Fibroblast of lung (primary cell): ENCODE results near the gene GCC2.

Source experiments
- EZH2 ChIP-seq: IDR thresholded peaks from 2 replicates; pipeline ENCODE4 v1.5.1; 2012; ENCODE audit warnings: low read length, control low read depth, mild to moderate bottlenecking; ENCODE audit errors: missing control alignments
- TF ChIP-seq, protein P1 (sequence below), 2 donors: IDR thresholded peaks in 1 of 2; conservative IDR thresholded peaks in 1 of 2; 1 replicate in 1 of 2; 2 replicates in 1 of 2; pipeline ENCODE4 v1.5.1; 2011 to 2012; ENCODE audit warnings: low read length in 2 of 2, control low read depth in 1 of 2, inconsistent platforms in 1 of 2, low read depth in 1 of 2, mild to moderate bottlenecking in 1 of 2

DNA sequence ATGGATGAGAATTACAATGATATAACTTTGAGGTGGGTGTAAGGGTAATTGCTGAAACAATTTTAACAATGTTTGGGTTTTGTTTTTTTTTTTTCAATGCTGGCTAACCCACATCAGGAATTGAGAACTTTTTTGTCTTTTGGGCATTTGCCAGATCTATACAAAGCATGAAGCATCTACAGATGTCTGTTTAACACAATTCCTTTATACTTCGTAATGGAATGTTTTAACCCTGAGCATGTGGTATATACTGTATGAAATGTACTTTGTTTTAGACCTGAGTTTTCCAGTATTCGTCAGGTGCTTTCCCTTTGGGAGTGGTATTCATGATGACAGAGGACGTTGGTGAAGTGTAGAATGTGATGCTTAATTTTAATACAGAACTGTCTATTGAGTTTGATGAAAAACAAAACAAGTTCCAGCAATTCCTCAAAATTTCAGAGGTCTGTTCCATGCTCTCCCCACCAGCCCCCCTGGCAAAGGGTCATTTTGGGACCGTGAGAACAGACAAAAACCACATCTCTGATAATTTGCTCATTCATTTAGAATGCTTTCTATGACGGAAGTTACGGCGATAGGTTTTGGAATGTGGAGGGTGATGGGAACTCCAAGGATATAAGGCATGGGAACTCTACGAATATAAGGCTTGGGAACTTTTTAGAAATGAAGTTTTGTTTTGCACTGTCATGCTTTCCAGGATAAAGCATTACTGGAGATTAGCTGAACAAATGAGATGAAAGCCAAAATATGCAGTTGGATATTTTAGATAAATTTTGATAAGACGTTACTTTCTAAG, 99.4 kb downstream of the GCC2 start:
- TF ChIP-seq EZH2 = no peak
- TF ChIP-seq, protein P1, sequence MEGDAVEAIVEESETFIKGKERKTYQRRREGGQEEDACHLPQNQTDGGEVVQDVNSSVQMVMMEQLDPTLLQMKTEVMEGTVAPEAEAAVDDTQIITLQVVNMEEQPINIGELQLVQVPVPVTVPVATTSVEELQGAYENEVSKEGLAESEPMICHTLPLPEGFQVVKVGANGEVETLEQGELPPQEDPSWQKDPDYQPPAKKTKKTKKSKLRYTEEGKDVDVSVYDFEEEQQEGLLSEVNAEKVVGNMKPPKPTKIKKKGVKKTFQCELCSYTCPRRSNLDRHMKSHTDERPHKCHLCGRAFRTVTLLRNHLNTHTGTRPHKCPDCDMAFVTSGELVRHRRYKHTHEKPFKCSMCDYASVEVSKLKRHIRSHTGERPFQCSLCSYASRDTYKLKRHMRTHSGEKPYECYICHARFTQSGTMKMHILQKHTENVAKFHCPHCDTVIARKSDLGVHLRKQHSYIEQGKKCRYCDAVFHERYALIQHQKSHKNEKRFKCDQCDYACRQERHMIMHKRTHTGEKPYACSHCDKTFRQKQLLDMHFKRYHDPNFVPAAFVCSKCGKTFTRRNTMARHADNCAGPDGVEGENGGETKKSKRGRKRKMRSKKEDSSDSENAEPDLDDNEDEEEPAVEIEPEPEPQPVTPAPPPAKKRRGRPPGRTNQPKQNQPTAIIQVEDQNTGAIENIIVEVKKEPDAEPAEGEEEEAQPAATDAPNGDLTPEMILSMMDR (conservative IDR thresholded peaks at IDR 0.05 in 1 of 2, IDR thresholded peaks at IDR 0.05 in 1 of 2; ENCODE audit: low read depth in 1 of 2, low read length in 2 of 2) = no peak
